HUES48 (cell line): ENCODE measurements around the gene C3orf52.

Source experiments
- H3K27ac ChIP-seq: one replicate; pipeline ENCODE4 v1.7.0; 2013; ENCODE audit warnings: low read depth, low read length, inconsistent platforms
- H3K27me3 ChIP-seq: 2 replicates; pipeline ENCODE4 v1.6.1; 2013; ENCODE audit warnings: mild to moderate bottlenecking, low read length; ENCODE audit not compliant: control insufficient read depth, insufficient read depth
- H3K36me3 ChIP-seq: 2 replicates; pipeline ENCODE4 v1.6.1; 2013; ENCODE audit warnings: low read length; ENCODE audit not compliant: control insufficient read depth, insufficient read depth
- H3K4me1 ChIP-seq: 2 replicates; pipeline ENCODE4 v1.6.1; 2013; ENCODE audit warnings: mild to moderate bottlenecking, low read length; ENCODE audit not compliant: control insufficient read depth, insufficient read depth
- H3K4me3 ChIP-seq: 2 replicates; pipeline ENCODE4 v1.5.1; 2013; ENCODE audit warnings: mild to moderate bottlenecking, low read depth, low read length
- H3K9ac ChIP-seq: 2 replicates; pipeline ENCODE4 v1.6.1; 2013; ENCODE audit warnings: mild to moderate bottlenecking, low read depth, low read length, moderate library complexity
- H3K9me3 ChIP-seq: 2 replicates; pipeline ENCODE4 v1.6.1; 2013; ENCODE audit warnings: low read length; ENCODE audit not compliant: control insufficient read depth, insufficient read depth

Gene C3orf52

GRCh38 chr3:112087746-112088145 lies 1.6 kb downstream of the C3orf52 start:
- Histone ChIP-seq H3K27ac (no peak overlapping the region), H3K4me3 (peak overlapping the region; percentile 77), H3K36me3 (no peaks in the 10 kb centered on the region), H3K4me1 (peaks cover 22% of the 10 kb centered on the region), H3K27me3 (peaks cover 19% of the 10 kb centered on the region), H3K9me3 (no peaks in the 10 kb centered on the region), H3K9ac (no peak overlapping the region)

- H3K27ac ChIP-seq, result no peak overlapping the region
- no peaks in the 10 kb centered on the region for H3K9me3 ChIP-seq
- peaks cover 19% of the 10 kb centered on the region for H3K27me3 ChIP-seq
- H3K4me3 ChIP-seq, result no peak overlapping the region
- H3K36me3 ChIP-seq, result no peaks in the 10 kb centered on the region
- H3K9ac ChIP-seq, result no peak overlapping the region
- peaks cover 31% of the 10 kb centered on the region for H3K4me1 ChIP-seq
These were observed 2.8 kb downstream of the C3orf52 start for GRCh38 chr3:112088944-112089343.

GRCh38 chr3:112089956-112090886 lies 4.0 kb downstream of the C3orf52 start:
- Histone ChIP-seq H3K4me3 (no peak overlapping the region), H3K4me1 (peaks cover 30% of the 10 kb centered on the region), H3K27me3 (peaks cover 6% of the 10 kb centered on the region), H3K9ac (no peak overlapping the region), H3K36me3 (0 out of 2 replicates have a peak, but pooled peaks cover 3% of the 10 kb centered on the region), H3K9me3 (no peaks in the 10 kb centered on the region), H3K27ac (no peak overlapping the region)

- Histone ChIP-seq H3K27me3 (no peaks in the 10 kb centered on the region), H3K9me3 (no peaks in the 10 kb centered on the region), H3K27ac (no peak overlapping the region), H3K4me1 (peaks cover 24% of the 10 kb centered on the region), H3K4me3 (no peak overlapping the region), H3K9ac (no peak overlapping the region), H3K36me3 (0 out of 2 replicates have a peak, but pooled peaks cover 4% of the 10 kb centered on the region)
These were observed 4.8 kb downstream of the C3orf52 start for GRCh38 chr3:112090887-112091586.

GRCh38 chr3:112092496-112093179 lies 6.4 kb downstream of the C3orf52 start:
- Histone ChIP-seq H3K9me3 (no peaks in the 10 kb centered on the region), H3K27me3 (no peaks in the 10 kb centered on the region), H3K36me3 (0 out of 2 replicates have a peak, but pooled peaks cover 4% of the 10 kb centered on the region), H3K4me3 (no peak overlapping the region), H3K27ac (peak overlapping the region; percentile 22), H3K9ac (no peak overlapping the region), H3K4me1 (peaks cover 18% of the 10 kb centered on the region)

GRCh38 chr3:112093180-112093522 lies 7.0 kb downstream of the C3orf52 start:
- H3K27me3 ChIP-seq, result no peaks in the 10 kb centered on the region
- H3K9me3 ChIP-seq, result no peaks in the 10 kb centered on the region
- H3K4me1 ChIP-seq, result peaks cover 14% of the 10 kb centered on the region
- 0 out of 2 replicates have a peak, but pooled peaks cover 4% of the 10 kb centered on the region for H3K36me3 ChIP-seq
- no peak overlapping the region for H3K4me3 ChIP-seq
- H3K27ac ChIP-seq, result peak overlapping the region; percentile 22
- no peak overlapping the region; the same call in 1 of the 2 replicates for H3K9ac ChIP-seq

- H3K4me1 ChIP-seq, result peaks cover 14% of the 10 kb centered on the region
- no peaks in the 10 kb centered on the region for H3K27me3 ChIP-seq
- no peak overlapping the region for H3K9ac ChIP-seq
- H3K9me3 ChIP-seq, result no peaks in the 10 kb centered on the region
- H3K36me3 ChIP-seq, result 0 out of 2 replicates have a peak, but pooled peaks cover 4% of the 10 kb centered on the region
- H3K4me3 ChIP-seq, result no peak overlapping the region
- no peak overlapping the region for H3K27ac ChIP-seq
These were observed 9.5 kb downstream of the C3orf52 start for GRCh38 chr3:112095731-112096130.

GRCh38 chr3:112096176-112096575 lies 10.0 kb downstream of the C3orf52 start:
- Histone ChIP-seq H3K4me3 (no peak overlapping the region), H3K27me3 (no peaks in the 10 kb centered on the region), H3K9ac (no peak overlapping the region), H3K36me3 (0 out of 2 replicates have a peak, but pooled peaks cover 4% of the 10 kb centered on the region), H3K9me3 (no peaks in the 10 kb centered on the region), H3K4me1 (peaks cover 14% of the 10 kb centered on the region), H3K27ac (no peak overlapping the region)

GRCh38 chr3:112097378-112097777 lies 11.2 kb downstream of the C3orf52 start:
- Histone ChIP-seq H3K36me3 (0 out of 2 replicates have a peak, but pooled peaks cover 4% of the 10 kb centered on the region), H3K9ac (no peak overlapping the region), H3K9me3 (no peaks in the 10 kb centered on the region), H3K4me3 (no peak overlapping the region), H3K27ac (no peak overlapping the region), H3K4me1 (peaks cover 12% of the 10 kb centered on the region), H3K27me3 (no peaks in the 10 kb centered on the region)

GRCh38 chr3:112101916-112102315 lies 15.7 kb downstream of the C3orf52 start:
- H3K27ac ChIP-seq, result peak overlapping the region; percentile 7
- H3K36me3 ChIP-seq, result peaks cover 14% of the 10 kb centered on the region; the same call in 1 of the 2 replicates
- H3K4me1 ChIP-seq, result no peaks in the 10 kb centered on the region; the same call in 1 of the 2 replicates
- H3K9me3 ChIP-seq, result no peaks in the 10 kb centered on the region
- no peaks in the 10 kb centered on the region for H3K27me3 ChIP-seq
- H3K9ac ChIP-seq, result no peak overlapping the region
- H3K4me3 ChIP-seq, result no peak overlapping the region
